ENCODE results near the gene ERN1.

Gene ERN1

GRCh38 chr17:64158406-64158805 is 28.5 kb upstream of the ERN1 start:
- DNase-seq (ENCODE audit: low read depth in 2 of 3, low spot score in 2 of 3), result no peak

GRCh38 chr17:64157669-64158180 is 27.8 kb upstream of the ERN1 start:
- DNase-seq (ENCODE audit: low read depth in 2 of 3, low spot score in 2 of 3), result no peak

GRCh38 chr17:64156670-64157069 is 26.7 kb upstream of the ERN1 start:
- no peak for DNase-seq (ENCODE audit: low read depth in 2 of 3, low spot score in 2 of 3)

GRCh38 chr17:64155751-64156544 is 26.0 kb upstream of the ERN1 start:
- DNase-seq (ENCODE audit: low read depth in 2 of 3, low spot score in 2 of 3), result no peak

GRCh38 chr17:64155129-64155528 is 25.2 kb upstream of the ERN1 start:
- DNase-seq (ENCODE audit: low read depth in 2 of 3, low spot score in 2 of 3), result no peak

GRCh38 chr17:64154717-64155116 is 24.8 kb upstream of the ERN1 start:
- no peak for DNase-seq (ENCODE audit: low read depth in 2 of 3, low spot score in 2 of 3)

- no peak for DNase-seq (ENCODE audit: low read depth in 2 of 3, low spot score in 2 of 3)
Measured at GRCh38 chr17:64154313-64154695, 24.4 kb upstream of the ERN1 start.

GRCh38 chr17:64153565-64154312 is 23.8 kb upstream of the ERN1 start:
- DNase-seq (ENCODE audit: low read depth in 2 of 3, low spot score in 2 of 3), result no peak

GRCh38 chr17:64152428-64153125 is 22.6 kb upstream of the ERN1 start:
- DNase-seq (ENCODE audit: low read depth in 2 of 3, low spot score in 2 of 3), result no peak

GRCh38 chr17:64151016-64151368 is 21.0 kb upstream of the ERN1 start:
- no peak for DNase-seq (ENCODE audit: low read depth in 2 of 3, low spot score in 2 of 3)

- no peak for DNase-seq (ENCODE audit: low read depth in 2 of 3, low spot score in 2 of 3)
Measured at GRCh38 chr17:64150237-64151015, 20.5 kb upstream of the ERN1 start.

GRCh38 chr17:64149196-64149595 is 19.3 kb upstream of the ERN1 start:
- no peak for DNase-seq (ENCODE audit: low read depth in 2 of 3, low spot score in 2 of 3)

- no peak for DNase-seq (ENCODE audit: low read depth in 2 of 3, low spot score in 2 of 3)
Measured at GRCh38 chr17:64148699-64149098, 18.8 kb upstream of the ERN1 start.

GRCh38 chr17:64148017-64148631 is 18.2 kb upstream of the ERN1 start:
- DNase-seq (ENCODE audit: low read depth in 2 of 3, low spot score in 2 of 3), result no peak

- no peak for DNase-seq (ENCODE audit: low read depth in 2 of 3, low spot score in 2 of 3)
Measured at GRCh38 chr17:64147110-64148016, 17.4 kb upstream of the ERN1 start.

- DNase-seq (ENCODE audit: low read depth in 2 of 3, low spot score in 2 of 3), result peak in 2 of 3 experiments; percentile 46 to 52
Measured at GRCh38 chr17:64146418-64147109, 16.6 kb upstream of the ERN1 start.

GRCh38 chr17:64145751-64146417 is 15.9 kb upstream of the ERN1 start:
- peak; percentile 79 to 91 (median 90) for DNase-seq (ENCODE audit: low read depth in 2 of 3, low spot score in 2 of 3)

GRCh38 chr17:64145375-64145750 is 15.4 kb upstream of the ERN1 start:
- no peak for DNase-seq (ENCODE audit: low read depth in 2 of 3, low spot score in 2 of 3)
